A549 (cell line): ENCODE data around the gene BET1L. TPM values are rescaled to one million over a fixed set of nuclear protein-coding genes. Genes with fewer than 3 reads are reported as not detected.
A peak's percentile ranks its signal among the peaks of the same experiment; 100 is the strongest.

Source experiments
- ATAC-seq, 2 experiments: fragments of 200-7000 bp in 1 of 2; fragments of >200 bp in 1 of 2; cut with Nextera tagmentation in 1 of 2; cut with Tn5 transposase in 1 of 2; 3 replicates each; pipeline versions ENCODE4 v1.8.0 to v1.9.1; 2018 to 2020; ENCODE audit warnings: mild to moderate bottlenecking in 1 of 2, moderate library complexity in 1 of 2
- CTCF ChIA-PET: fragments of 300-600 bp; sonication (Branson Sonifier 250); formaldehyde crosslinking; extraction: SDS; loops from one replicate; lab custom pipeline; 2021; ENCODE audit warnings: antibody characterized with exemption, inconsistent platforms; lab: Yijun Ruan, JAX
- POLR2A ChIA-PET: fragments of 350-600 bp; formaldehyde crosslinking; extraction: SDS; loops from one replicate; lab custom pipeline; 2021; ENCODE audit warnings: antibody characterized with exemption, inconsistent platforms; lab: Yijun Ruan, JAX
- DNase-seq, 2 experiments: peaks; one replicate each; pipeline versions ENCODE4 v3.0.0 to v3.0.0-alpha.2; 2011 to 2016; ENCODE audit warnings: low read depth in 1 of 2, low spot score in 1 of 2
- FAIRE-seq: peaks from 2 replicates; lab custom pipeline; 2011; peaks lifted over from hg19 to GRCh38; lab: Jason Lieb, UNC
- H3K27ac ChIP-seq, 2 experiments: fragments of >200 bp; sonication (Bioruptor Twin); formaldehyde crosslinking; 3 replicates each; pipeline ENCODE4 v1.5.1; 2016 to 2017
- H3K4me1 ChIP-seq: fragments of >200 bp; sonication (Bioruptor Twin); formaldehyde crosslinking; 3 replicates; pipeline ENCODE4 v1.6.1; 2016
- H3K4me2 ChIP-seq: fragments of >200 bp; sonication (Bioruptor Twin); formaldehyde crosslinking; 3 replicates; pipeline ENCODE4 v1.6.1; 2016
- H3K4me3 ChIP-seq: fragments of >200 bp; sonication (Bioruptor Twin); formaldehyde crosslinking; 3 replicates; pipeline ENCODE4 v1.5.1; 2016
- H3K9me3 ChIP-seq: fragments of >200 bp; sonication (Bioruptor Twin); formaldehyde crosslinking; 3 replicates; pipeline ENCODE4 v1.6.1; 2016
- E2F6 ChIP-seq: IDR thresholded peaks from 2 replicates; pipeline ENCODE4 v1.6.1; 2012; ENCODE audit warnings: low read depth, borderline replicate concordance
- FOSB ChIP-seq: fragments of 250-450 bp; sonication (Bioruptor Pico); IDR thresholded peaks from 2 replicates; pipeline ENCODE4 v1.5.0; 2020; ENCODE audit warnings: mild to moderate bottlenecking, moderate library complexity
- HOXA7 ChIP-seq: fragments of 250-450 bp; sonication (Bioruptor Pico); IDR thresholded peaks from 2 replicates; pipeline ENCODE4 v1.5.0; 2020; ENCODE audit warnings: mild to moderate bottlenecking, moderate library complexity
- HOXB13 ChIP-seq: fragments of 250-450 bp; sonication (Bioruptor Pico); IDR thresholded peaks from 2 replicates; pipeline ENCODE4 v1.5.0; 2020; ENCODE audit warnings: low read depth, mild to moderate bottlenecking, moderate library complexity
- JUN ChIP-seq, 2 experiments: fragments of >200 bp; sonication (Bioruptor Twin); formaldehyde crosslinking; IDR thresholded peaks; 2 replicates in 1 of 2; 3 replicates in 1 of 2; pipeline ENCODE4 v1.6.1; 2016 to 2017
- MAX ChIP-seq: IDR thresholded peaks from 2 replicates; pipeline ENCODE4 v1.6.1; 2012
- MYC ChIP-seq: IDR thresholded peaks from 2 replicates; pipeline ENCODE4 v1.6.1; 2012; ENCODE audit warnings: mild to moderate bottlenecking, inconsistent platforms, low read length, improper control_type of control experiment, borderline replicate concordance
- NPAS2 ChIP-seq: fragments of 250-450 bp; sonication (Bioruptor Pico); IDR thresholded peaks from 2 replicates; pipeline ENCODE4 v1.8.0; 2022; ENCODE audit warnings: mild to moderate bottlenecking, moderate library complexity, borderline replicate concordance
- PHF8 ChIP-seq: fragments of 200-600 bp; sonication (generic); IDR thresholded peaks from 2 replicates; pipeline ENCODE4 v1.6.1; 2016; ENCODE audit warnings: low read depth, mild to moderate bottlenecking, antibody characterized with exemption, moderate library complexity, borderline replicate concordance
- POLR2A ChIP-seq: IDR thresholded peaks from 2 replicates; pipeline ENCODE4 v1.6.1; 2012; ENCODE audit warnings: mild to moderate bottlenecking, low read length
- RARB ChIP-seq: fragments of 250-450 bp; sonication (Bioruptor Pico); IDR thresholded peaks from 2 replicates; pipeline ENCODE4 v1.8.0; 2021; ENCODE audit warnings: mild to moderate bottlenecking, moderate library complexity
- RCOR1 ChIP-seq: fragments of 150-350 bp; IDR thresholded peaks from 2 replicates; pipeline ENCODE4 v1.6.1; 2014; ENCODE audit warnings: antibody characterized with exemption, low read length, low read depth
- RFX5 ChIP-seq: fragments of 450-650 bp; IDR thresholded peaks from 2 replicates; pipeline ENCODE4 v1.7.1; 2014; ENCODE audit warnings: antibody characterized with exemption, mild to moderate bottlenecking, moderate library complexity
- SREBF2 ChIP-seq: fragments of 450-650 bp; IDR thresholded peaks from 2 replicates; pipeline ENCODE4 v1.6.1; 2014; ENCODE audit warnings: mild to moderate bottlenecking, moderate library complexity
- TP53 ChIP-seq: fragments of 250-450 bp; sonication (Bioruptor Pico); IDR thresholded peaks from 2 replicates; pipeline ENCODE4 v1.5.0; 2021; ENCODE audit warnings: mild to moderate bottlenecking, moderate library complexity
- ZC3H11A ChIP-seq: fragments of 450-650 bp; IDR thresholded peaks from 2 replicates; pipeline ENCODE4 v1.6.1; 2014; ENCODE audit warnings: antibody characterized with exemption, mild to moderate bottlenecking
- ZFP36 ChIP-seq: fragments of 450-650 bp; IDR thresholded peaks from 2 replicates; pipeline ENCODE4 v1.6.1; 2014; ENCODE audit warnings: borderline replicate concordance; ENCODE audit not compliant: partially characterized antibody
- WGBS: methylation state at CpG from one replicate; pipeline ENCODE4 v1.1.6; 2017; ENCODE audit errors: missing lambda C conversion rate; 5-methylcytosine and 5-hydroxymethylcytosine counted together
- polyA plus RNA-seq, 4 experiments: library from polyadenylated mRNA; depleted of rRNA in 3 of 4; stranded (reverse); fragments of >200 nt; fragmentation: RNase III in 1 of 4; extraction: RNeasy Plus Mini Kit Qiagen cat#74134 plus additional on column Dnase treatment in 1 of 4; gene quantifications; 2 replicates in 3 of 4; 3 replicates in 1 of 4; pipeline ENCODE4 v1.2.3, GENCODE V29; 2011 to 2017

The BET1L gene
- polyA plus RNA-seq, 2 of the 4 experiments (the other 2 are of a cell fraction): 28.5 to 44.5 TPM

GRCh38 chr11:210122-210802 lies 3.1 kb upstream of the BET1L start (continued):
- TF ChIP-seq NPAS2 (CRISPR knock-in tag): no peak

GRCh38 chr11:209275-210121 lies 2.3 kb upstream of the BET1L start:
- H3K27ac ChIP-seq: peak overlapping the region; percentile 90 to 94
- ATAC-seq (no peak), DNase-seq (peak; percentile 22 to 28)
- POLR2A ChIA-PET: interaction anchor here (0.5 kb wide), 1 partner anchor 85 kb away, joined by 5 read pairs; no protein-coding TSS in a partner anchor
- 39% methylated on average over 9 of the region's 29 CpGs for WGBS
- no peaks in the 10 kb centered on the region for H3K9me3 ChIP-seq
- no peak for TF ChIP-seq HOXA7
- 0 out of 2 replicates have a peak, but pooled peaks have one; percentile 25 for TF ChIP-seq E2F6
- TF ChIP-seq, all 56 proteins: peak for 1
- Histone ChIP-seq H3K4me3 (peak overlapping the region; percentile 100), H3K4me1 (peaks cover 26% of the 10 kb centered on the region), H3K4me2 (peak overlapping the region; percentile 96)
- no peak for FAIRE-seq
- CTCF ChIA-PET: interaction anchor here (1.0 to 1.7 kb wide), 4 partner anchors 9 to 239 kb away, joined by 3 read pairs; no protein-coding TSS in a partner anchor

- Histone ChIP-seq H3K9me3 (no peaks in the 10 kb centered on the region), H3K4me1 (peaks cover 26% of the 10 kb centered on the region), H3K4me3 (peak overlapping the region; percentile 100), H3K4me2 (peak overlapping the region; percentile 96), H3K27ac (peak overlapping the region; percentile 90 to 94)
- DNase-seq (peak in 1 of 2 experiments; percentile 18), ATAC-seq (peak in 1 of 2 experiments; percentile 5; a peak in 3 of 6 replicates), FAIRE-seq (no peak)
- CTCF ChIA-PET: interaction anchor here (1.2 to 1.7 kb wide), 3 partner anchors 9 to 96 kb away, joined by 3 read pairs; no protein-coding TSS in a partner anchor
- no peak for TF ChIP-seq RCOR1
- peak; percentile 5; the same call in 1 of the 2 replicates for TF ChIP-seq PHF8
- TF ChIP-seq POLR2A: no peak
- WGBS: 0% methylated on average over 4 of the region's 26 CpGs
- POLR2A ChIA-PET: no interaction called here
Observed at GRCh38 chr11:208917-209260, 1.7 kb upstream of the BET1L start.

GRCh38 chr11:208181-208916 lies 1.1 kb upstream of the BET1L start:
- Histone ChIP-seq H3K27ac (peak overlapping the region; percentile 90 to 94), H3K9me3 (no peaks in the 10 kb centered on the region), H3K4me2 (peak overlapping the region; percentile 96), H3K4me1 (peaks cover 26% of the 10 kb centered on the region), H3K4me3 (peak overlapping the region; percentile 100)
- peak; percentile 73 to 80 for DNase-seq
- CTCF ChIA-PET: interaction anchor here (0.6 to 1.7 kb wide), 4 partner anchors 10 to 248 kb away, joined by 3 read pairs; no protein-coding TSS in a partner anchor
- ATAC-seq: peak; percentile 71 to 81
- under 1% methylated on average over 12 of the region's 57 CpGs for WGBS
- TF ChIP-seq PHF8 (peak; percentile 62; the same call in 1 of the 2 replicates), SREBF2 (no peak), RARB (CRISPR knock-in tag) (peak; percentile 18; the same call in 1 of the 2 replicates), POLR2A (peak; percentile 75), ZC3H11A (no peak), JUN (IDR thresholded peaks at IDR 0.05) (peak; percentile 44 to 82; a peak in 2 of 5 replicates), HOXB13 (no peak), MYC (0 out of 2 replicates have a peak, but pooled peaks have one; percentile 57), E2F6 (0 out of 2 replicates have a peak, but pooled peaks have one; percentile 36), ZFP36 (no peak), RFX5 (no peak), FOSB (CRISPR knock-in tag) (no peak), MAX (peak; percentile 27; the same call in 1 of the 2 replicates), TP53 (0 out of 2 replicates have a peak, but pooled peaks have one; percentile 47), HOXA7 (no peak)
- FAIRE-seq: no peak
- POLR2A ChIA-PET: interaction anchor here (1.2 to 1.9 kb wide), 2 partner anchors 19 to 198 kb away, joined by 4 to 9 read pairs; no protein-coding TSS in a partner anchor
